Right forelimb (tissue), 1 donor: ENCODE measurements around the gene MAP3K2.
"Not testable (repeated sequence)": the region's sequence is repeated elsewhere in the genome, so short reads cannot be mapped to it uniquely, and the experiment has no call there.

Experiments used
- DNase-seq: peaks from one replicate; pipeline ENCODE4 v3.0.0-alpha.2; 2018

MAP3K2 gene

DNA sequence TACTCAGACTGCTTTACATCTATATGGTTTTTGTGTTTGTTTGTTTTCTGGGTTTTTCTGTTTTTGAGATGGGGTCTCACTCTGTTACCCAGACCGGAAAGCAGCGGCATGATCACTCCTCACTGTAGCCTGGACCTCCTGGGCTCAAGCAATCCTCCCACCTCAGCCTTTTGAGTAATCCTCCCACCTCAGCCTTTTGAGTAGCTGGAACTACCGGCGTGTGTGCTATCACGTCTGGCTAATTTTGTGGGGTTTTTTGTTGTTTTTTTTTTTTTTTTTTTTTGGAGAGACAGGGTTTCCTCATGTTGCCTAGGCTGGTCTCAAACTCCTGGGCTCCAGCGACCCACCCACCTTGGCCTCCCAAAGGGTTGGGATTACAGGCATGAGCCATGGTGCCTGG is 9.1 kb downstream of the MAP3K2 start:
- DNase-seq: no peak

DNA sequence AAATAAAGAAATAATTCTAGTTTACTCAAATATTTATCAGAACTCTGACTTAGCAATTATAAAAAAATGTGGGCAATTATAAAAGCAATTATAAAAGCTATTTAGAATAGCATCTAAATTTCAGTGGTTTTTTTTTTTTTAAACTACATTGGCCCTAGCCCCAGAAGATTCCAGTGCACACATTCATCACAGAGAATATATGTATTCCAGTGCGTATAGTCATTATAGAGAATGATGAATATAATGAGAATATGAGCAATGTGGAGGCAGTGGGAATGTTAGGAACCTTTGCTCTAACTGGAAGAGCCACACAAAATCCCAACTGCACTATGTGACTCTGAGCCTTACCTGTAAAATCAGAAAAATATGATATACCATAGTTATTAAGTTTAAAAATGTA is 10.5 kb downstream of the MAP3K2 start:
- no peak for DNase-seq

DNA sequence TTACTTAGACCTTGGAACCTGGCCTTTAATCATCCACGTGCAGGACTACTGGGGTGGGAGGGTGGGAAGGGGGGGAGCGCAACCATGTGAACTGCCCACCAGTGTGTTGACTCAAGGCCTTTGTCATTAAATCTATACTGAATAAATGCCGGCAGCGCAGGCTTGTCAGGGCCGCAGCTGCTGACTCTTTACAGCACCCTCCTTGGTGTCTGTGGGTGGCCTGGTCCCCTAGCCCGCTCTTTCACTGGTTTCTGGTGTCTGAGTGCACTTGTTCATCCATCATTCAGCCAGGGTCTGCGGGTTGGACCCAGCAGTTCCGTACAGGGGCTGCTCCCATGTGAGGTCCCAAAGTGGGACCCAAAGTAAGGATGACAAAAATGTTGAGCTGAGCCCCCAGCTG is 11.5 kb downstream of the MAP3K2 start:
- DNase-seq: no peak

DNA sequence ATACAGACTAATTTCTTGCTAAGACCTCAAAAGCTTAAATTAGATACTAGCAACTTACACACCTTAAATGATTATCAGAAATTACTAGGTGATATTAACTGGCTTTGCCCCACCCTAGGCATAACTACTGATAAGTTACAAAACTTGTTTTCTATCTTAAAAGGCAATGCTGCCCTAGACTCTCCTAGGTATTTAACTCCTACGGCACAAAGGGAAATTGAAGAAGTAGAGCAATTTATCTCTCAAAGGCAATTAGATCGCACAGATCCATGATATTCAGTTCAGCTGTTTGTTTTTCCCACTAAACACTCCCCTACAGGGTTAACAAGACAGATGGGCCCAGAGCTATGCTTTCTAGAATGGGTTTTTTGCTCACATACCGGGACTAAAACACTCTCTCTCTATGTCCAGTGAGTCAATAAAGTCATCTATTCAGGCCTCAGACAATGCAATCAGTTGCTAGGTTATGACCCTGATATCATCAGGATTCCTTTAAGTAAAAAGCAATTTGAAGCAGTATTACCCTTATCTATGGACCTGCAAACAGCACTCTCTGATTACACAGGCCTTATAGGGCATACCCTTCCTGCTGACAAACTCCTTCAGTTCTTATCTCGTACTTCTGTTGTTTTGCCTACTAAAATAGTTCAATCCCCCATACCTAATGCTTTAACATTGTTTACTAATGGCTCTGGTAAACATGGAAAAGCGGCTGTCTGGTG is 14.3 kb downstream of the MAP3K2 start:
- DNase-seq: no peak

DNA sequence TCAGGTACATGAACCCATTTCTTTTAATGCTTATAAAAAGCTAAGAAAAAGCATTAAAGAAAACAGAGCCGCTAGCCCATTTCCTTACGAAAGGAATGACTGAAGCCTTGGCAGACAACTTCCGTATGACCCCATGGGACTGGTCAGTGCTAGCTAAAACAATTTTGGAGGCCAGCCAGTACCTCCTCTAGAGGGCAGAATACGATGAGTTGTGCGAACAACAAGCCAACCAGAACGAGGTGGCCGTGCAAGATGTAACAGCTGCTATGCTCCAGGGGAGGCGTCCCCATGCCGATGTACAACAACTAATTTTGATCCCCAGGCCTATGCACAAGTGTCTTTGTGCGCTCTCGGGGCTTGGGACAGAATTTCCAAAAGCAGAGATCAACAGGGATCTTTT is 16.7 kb downstream of the MAP3K2 start:
- no peak for DNase-seq

DNA sequence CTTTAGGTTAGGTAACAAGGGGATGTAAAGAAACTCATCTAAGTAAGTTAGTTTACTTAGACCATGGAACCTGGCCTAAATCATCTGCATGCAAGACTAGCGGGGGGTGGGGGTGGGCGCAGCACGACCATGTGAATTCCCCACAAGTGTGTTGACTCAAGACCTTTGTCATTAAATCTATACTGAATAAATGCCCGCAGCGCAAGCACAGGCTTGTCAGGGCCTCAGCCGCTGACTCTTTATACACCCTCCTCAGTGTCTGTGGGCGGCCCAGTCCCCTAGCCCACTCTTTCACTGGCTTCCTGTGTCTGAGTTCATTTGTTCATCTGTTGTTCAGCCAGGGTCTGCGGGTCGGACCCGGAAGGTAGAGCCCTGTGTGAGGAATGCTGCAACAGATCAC is 17.8 kb downstream of the MAP3K2 start:
- DNase-seq: no peak

DNA sequence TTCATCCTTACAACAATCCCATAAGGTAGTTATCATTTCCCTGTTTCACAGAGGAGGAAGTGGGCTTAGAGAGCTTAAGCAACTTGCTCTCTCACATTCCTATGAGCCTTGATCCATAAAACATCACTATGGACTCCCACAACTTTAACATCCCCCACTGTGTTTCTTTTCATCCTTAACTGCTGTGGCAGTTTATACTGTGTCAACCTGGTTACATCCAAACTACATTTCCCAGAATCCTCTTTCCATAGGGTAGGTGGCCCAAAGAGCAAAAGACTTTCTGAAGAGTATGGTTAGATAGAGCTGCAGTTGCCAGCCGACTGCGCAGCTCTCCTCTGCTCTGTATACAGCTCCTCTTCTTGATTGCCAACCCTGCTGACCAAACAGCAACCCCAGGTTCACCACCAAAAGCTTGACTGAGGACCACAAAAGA is 22.5 kb downstream of the MAP3K2 start:
- DNase-seq: no peak

DNA sequence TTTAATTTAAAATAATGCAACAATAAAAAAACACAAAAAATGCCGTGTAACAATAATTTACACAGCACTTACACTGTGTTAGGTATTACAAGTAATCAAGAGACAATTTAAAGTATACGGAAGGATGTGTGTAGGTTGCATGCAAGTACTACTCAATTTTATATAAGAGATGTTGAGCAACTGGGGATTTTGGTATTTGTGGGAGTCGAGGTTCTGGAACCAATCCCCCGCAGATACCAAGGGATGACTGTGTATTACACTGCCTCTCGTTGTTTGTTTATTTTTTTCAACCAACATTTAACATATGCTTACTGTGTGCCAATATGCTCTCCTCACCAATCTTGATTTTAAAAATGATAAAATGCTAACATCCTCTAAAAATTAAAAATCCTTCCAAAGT is 24.8 kb downstream of the MAP3K2 start:
- no peak for DNase-seq

DNA sequence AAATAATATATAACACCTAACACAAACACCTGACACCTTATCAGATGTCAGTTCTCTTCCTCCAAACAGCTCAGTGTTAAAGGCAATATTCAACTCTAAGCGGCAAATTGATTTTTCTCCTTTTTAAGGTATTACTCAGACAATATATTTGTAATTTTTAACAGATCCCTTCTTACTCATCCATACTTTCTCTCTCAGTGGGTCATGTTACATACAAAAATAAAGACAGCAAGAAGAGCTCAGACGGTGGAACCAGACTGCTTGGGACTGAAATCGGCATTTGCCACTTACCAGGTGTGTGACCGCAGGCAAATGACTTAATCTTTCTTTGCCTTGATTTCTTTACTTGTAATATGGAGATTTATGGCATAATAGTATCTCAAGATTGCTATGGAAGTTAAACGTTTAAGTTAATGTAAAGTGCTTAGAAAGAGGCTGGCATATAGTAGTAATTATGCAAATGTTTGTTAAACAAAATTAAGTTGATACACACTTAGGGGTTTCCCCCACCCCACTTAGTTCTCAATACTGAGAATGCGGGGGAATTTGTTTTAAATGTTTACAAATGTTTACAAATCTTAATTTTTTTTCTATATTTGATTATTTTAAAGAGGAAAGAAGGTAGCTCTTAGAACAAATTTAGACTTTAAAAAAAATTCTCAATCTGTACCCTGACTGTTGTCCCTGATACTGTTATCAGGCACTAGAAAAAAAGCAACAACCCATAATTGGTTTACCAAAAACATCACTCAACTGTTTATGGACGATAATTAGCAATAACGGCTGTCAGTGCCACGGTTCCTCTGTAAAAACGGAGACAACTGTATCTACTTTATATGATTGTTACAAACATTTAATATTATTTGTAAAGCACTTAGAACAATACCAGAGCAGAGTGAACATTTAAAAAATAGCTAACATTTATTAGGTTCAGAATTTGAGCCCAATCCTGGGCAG is 25.6 kb downstream of the MAP3K2 start:
- no peak for DNase-seq

DNA sequence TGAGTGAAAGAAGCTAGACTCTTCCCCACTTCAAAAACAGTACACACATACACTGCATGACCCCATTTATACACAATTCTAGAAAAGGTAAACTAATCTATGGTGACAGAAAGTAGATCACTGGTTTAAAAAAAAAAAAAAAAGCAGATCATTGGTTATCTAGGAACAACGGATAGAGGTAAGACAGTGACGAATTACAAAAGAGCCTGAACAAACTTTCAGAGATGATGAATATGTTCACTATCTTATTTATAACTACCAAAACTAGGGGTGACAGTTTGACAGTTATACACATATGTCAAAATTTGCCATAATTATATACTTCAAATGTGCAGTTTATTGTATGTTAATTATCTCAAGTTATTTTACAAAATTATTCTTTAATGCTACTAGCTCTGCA is 27.5 kb downstream of the MAP3K2 start:
- no peak for DNase-seq

DNA sequence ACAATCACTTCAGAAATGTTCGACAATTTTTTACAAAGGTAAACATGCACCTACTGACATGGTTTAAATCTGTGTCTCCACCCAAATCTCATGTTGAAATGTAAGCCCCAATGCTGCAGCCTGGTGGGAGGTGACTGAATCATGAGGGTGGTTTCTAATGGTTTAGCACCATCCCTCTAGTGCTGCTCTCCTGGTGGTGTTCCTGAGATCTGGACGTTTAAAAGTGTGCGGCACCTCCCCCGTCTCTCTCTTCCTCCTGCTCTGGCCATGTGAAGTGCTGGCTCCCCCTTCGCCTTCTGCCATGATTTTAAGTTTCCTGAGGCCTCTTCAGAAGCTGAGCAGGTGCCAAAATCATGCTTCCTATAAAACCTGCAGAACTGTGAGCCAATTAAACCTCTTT is 28.3 kb downstream of the MAP3K2 start:
- no peak for DNase-seq

DNA sequence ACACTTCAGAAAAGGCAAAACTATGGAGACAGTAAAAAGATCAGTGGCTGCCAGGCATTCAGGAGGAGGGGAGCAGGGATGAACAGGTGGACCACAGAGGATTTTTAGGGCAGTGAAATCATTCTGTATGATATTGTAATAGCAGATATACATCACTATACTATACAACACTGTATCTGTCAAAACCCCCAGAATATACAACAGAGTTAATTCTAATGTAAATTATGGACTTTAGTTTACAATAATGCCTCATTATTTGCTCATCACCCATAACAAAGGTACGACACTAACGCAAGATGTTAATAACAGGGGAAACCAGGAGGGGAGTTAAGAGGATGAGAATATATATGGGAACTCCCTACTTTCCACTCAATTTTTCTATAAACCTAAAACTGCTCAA is 28.8 kb downstream of the MAP3K2 start:
- no peak for DNase-seq

DNA sequence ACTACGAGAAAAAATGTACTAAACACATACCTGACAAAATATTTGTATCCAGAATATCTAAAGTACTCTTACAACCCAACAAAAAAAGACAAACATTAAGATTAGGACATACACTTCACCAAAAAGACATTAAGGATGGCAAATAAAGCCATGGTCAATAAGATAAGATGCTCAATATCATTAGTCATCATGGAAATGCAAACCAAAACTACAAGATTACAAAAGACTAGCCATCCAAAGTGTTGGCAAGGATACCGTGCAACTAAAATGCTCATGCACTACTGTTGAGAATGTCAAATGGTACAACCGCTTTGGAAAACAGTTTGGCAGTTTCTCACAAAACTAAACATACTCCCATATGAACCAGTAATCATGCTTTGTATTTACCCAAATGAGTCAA is 29.7 kb downstream of the MAP3K2 start:
- no peak for DNase-seq

DNA sequence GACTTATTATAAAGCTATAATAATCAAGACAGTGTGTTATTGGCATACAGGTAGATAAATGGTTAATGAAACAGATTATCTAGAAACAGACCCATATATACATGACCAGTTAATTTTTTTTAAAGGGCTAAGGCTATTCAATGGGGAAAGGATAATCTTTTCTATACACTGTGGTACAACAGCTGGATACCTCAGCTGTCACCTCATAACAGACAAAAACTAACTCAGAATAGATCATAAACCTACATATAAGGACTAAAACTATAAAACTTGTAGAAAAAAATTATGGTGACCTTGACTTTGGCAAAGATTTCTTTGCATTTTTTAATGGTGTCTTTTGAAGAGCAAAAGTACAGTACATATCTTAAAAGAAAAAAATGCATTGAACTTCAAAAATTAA is 30.2 kb downstream of the MAP3K2 start:
- DNase-seq: no peak

DNA sequence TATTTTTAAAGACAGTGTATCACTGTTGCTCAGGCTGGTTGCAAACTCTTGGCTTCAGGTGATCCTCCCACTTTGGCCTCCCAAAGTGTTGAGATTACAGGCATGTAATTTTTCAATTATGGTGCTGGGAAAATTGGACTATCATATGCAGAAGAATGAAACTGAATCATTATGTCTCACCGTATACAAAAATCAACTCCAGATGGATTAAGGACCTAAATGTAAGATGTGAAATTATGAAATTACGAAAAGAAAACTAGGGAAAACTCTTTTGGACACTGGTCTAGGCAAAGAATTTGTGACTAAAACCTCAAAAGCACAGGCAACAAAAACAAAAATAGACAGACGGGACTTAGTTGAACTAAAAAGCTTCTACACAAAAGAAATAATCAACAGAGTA is 31.2 kb downstream of the MAP3K2 start:
- DNase-seq: no peak

DNA sequence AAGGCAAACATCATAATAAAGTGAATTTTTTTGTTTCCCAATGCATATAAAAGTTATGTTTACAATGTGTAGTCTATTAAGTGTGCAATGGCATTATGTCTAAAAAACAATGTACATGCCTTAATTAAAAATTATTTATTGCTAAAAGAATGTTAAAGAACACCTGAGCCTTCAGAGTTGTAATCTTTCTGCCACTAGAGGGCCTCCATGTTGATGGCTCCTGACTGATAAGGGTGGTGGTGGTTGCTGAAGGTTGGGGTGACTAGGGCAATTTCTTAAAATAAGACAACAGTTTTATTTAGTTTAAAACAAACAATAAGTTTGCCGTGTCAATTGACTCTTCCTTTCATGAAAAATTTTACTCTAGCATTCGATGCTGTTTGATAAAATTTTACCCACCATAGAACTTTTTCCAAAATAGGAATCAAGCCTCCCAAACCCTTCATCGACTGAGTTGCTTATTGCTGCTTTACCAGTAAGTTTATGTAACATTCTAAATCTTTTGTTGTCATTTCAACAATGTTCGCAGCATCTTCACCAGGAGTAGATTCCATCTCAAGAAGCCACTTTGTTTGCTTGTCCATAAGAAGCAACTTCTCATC is 32.3 kb downstream of the MAP3K2 start:
- DNase-seq: no peak

DNA sequence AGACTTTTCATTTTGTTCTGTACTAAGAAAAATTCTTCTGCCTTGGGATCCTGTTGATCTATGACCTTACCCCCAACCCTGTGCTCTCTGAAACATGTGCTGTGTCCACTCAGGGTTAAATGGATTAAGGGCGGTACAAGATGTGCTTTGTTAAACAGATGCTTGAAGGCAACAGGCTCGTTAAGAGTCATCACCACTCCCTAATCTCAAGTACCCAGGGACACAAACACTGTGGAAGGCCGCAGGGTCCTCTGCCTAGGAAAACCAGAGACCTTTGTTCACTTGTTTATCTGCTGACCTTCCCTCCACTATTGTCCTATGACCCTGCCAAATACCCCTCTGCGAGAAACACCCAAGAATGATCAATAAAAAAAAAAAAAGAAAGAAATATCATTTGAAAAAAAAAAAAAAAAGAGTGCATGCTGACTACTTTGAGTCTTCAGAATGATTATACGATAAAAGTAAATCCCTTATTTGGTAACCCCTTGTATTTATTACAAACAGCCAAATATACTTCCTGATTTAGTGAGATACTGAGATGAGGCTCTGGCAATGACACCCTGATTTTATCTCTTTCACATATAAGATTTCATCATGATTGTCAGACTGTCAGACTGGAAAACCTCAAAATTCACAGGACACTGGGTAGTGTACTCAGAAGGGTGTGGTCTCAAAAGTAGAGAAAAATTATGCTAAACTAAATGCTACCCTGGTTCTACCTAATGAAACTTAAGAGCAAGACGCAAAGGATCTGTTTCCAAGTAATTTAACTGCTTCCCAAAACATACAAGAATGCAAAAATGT is 33.7 kb downstream of the MAP3K2 start:
- DNase-seq: not testable (repeated sequence)

DNA sequence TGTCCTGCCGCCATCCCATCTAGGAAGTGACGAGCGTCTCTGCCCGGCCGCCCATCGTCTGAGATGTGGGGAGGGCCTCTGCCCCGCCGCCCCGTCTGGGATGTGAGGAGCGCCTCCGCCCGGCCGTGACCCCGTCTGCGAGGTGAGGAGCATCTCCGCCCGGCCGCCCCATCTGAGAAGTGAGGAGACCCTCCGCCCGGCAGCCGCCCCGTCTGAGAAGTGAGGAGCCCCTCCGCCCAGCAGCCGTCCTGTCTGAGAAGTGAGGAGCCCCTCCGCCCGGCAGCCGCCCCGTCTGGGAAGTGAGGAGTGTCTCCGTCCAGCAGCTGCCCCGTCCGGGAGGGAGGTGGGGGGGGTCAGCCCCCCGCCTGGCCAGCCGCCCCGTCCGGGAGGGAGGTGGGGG is 34.6 kb downstream of the MAP3K2 start:
- not testable (repeated sequence) for DNase-seq

DNA sequence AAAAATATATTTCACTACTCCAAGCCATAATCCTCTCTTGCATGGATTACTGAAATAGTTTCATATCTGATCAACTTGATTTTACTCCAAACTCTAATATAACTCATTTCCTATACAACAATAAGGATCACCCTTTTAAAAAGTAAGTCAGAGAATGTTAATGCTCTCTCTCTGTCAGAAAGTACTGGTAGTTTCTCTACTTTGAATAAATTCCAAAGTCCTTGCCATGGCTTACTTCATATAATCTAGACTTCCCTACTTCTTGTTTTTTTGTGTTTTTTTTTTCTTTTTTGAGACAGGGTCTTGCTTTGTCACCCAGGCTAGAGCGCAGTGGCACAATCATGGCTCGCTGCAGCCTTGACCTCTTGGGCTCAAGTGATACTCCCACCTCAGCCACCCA is 36.2 kb downstream of the MAP3K2 start:
- no peak for DNase-seq

DNA sequence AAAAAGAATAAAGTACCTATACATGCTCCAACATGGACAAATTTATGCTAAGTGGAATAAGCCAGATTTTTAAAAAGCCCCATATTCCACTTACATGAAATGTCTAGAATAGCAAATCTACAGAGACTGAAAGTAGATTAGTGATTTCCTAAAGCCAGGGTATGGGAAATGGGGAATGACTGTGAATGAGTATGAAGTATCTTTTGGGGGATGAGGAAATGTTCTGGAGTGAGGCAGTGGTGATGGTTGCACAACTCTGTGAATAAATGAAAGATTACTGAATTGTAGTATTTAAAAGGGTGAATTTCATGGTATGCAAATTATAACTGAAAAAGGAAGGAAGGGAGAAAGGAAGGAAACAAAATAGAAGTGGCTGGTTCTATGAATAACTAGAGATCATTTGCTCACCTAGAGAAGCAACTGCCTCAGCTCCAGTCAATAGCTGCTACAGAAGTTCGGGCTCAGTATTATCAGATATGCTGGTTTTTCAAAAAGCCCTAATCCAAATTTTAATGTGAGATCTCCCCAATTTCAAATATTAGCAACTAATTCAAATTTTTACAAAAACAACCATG is 39.3 kb downstream of the MAP3K2 start:
- no peak for DNase-seq

DNA sequence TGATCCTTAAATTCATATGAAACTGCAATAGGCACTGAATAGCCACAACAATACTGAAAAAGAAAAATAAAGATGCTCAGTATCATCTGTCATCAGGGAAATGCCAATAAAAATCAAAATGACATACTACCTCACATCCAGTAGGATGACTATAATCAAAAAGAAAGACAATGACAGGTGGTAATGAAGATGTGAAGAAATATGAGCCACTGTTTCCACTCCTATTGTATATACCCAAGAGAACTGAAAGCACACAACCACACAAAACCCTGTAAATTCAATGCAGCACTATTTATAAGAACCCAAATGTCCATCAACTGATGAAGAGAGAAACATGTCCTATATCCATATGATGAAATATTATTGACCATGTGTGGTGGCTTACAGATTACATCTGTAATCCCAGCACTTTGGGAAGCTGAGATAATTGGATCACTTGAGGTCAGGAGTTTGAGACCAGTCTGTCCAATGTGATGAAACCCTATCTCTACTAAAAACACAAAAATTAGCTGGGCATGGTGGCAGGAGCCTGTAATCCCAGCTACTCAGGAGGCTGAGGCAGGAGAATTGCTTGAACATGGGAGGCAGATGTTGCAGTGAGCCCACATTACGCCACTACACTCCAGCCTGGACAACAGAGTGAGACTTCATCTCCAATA is 39.9 kb downstream of the MAP3K2 start:
- DNase-seq: no peak

DNA sequence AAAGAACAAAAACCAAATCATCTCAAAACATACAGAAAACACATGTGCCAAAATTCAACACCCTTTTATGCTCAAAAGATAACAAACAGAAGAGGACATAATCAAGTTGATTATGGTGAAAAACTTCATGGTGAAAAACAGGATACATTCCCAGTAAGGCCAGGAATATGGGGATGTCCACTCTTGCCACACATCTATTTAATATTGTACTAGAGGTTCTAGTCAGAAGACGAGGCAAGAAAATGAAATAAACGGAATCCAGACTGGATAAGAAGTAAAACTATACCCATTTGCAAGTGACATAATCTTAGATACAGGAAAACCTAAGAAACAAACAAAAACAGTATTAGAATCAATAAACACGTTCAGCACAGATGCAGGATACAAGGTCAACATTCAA is 40.8 kb downstream of the MAP3K2 start:
- DNase-seq: no peak
